KMS-11 (cell line): ENCODE results near the gene GRPR.

ENCODE experiments used
- H2AFZ ChIP-seq: fragments of 200-600 bp; sonication (generic); 2 replicates; pipeline ENCODE4 v1.6.1; 2016; ENCODE audit warnings: antibody characterized with exemption, mixed run types, low read depth
- H3K27ac ChIP-seq: fragments of 200-600 bp; sonication (generic); 2 replicates; pipeline ENCODE4 v1.6.1; 2016; ENCODE audit warnings: mild to moderate bottlenecking, mixed run types
- H3K27me3 ChIP-seq: fragments of 200-600 bp; sonication (generic); 2 replicates; pipeline ENCODE4 v1.6.1; 2017; ENCODE audit warnings: mild to moderate bottlenecking, low read depth, mixed run types, moderate library complexity; ENCODE audit not compliant: insufficient read depth
- H3K36me3 ChIP-seq: fragments of 200-600 bp; sonication (generic); 2 replicates; pipeline ENCODE4 v1.6.1; 2017; ENCODE audit warnings: mild to moderate bottlenecking, mixed run types; ENCODE audit not compliant: insufficient read depth
- H3K4me1 ChIP-seq: fragments of 200-600 bp; sonication (generic); 2 replicates; pipeline ENCODE4 v1.6.1; 2016; ENCODE audit warnings: mild to moderate bottlenecking, low read depth, mixed run types; ENCODE audit not compliant: poor library complexity, severe bottlenecking
- H3K4me2 ChIP-seq: fragments of 200-600 bp; sonication (generic); 2 replicates; pipeline ENCODE4 v1.7.0; 2016; ENCODE audit warnings: mild to moderate bottlenecking, mixed run types
- H3K4me3 ChIP-seq: fragments of 200-600 bp; sonication (generic); IDR thresholded peaks from 2 replicates; pipeline ENCODE4 v1.6.1; 2017; ENCODE audit warnings: low read depth, low read length, mixed read lengths; ENCODE audit not compliant: insufficient read depth
- H3K79me2 ChIP-seq: fragments of 200-600 bp; sonication (generic); 2 replicates; pipeline ENCODE4 v1.6.1; 2016; ENCODE audit warnings: low read depth, mixed run types; ENCODE audit not compliant: insufficient read depth
- H3K9ac ChIP-seq: fragments of 200-600 bp; sonication (generic); 2 replicates; pipeline ENCODE4 v1.6.1; 2016; ENCODE audit warnings: mild to moderate bottlenecking, mixed run types
- H4K20me1 ChIP-seq: fragments of 200-600 bp; sonication (generic); 2 replicates; pipeline ENCODE4 v1.6.1; 2016; ENCODE audit warnings: mild to moderate bottlenecking, mixed run types; ENCODE audit not compliant: insufficient read depth
- TF ChIP-seq, protein P1 (sequence below): fragments of 200-600 bp; sonication (generic); conservative IDR thresholded peaks from 2 replicates; pipeline ENCODE4 v1.6.1; 2017; ENCODE audit warnings: low read depth, mild to moderate bottlenecking, antibody characterized with exemption, low read length, moderate library complexity, mixed read lengths

GRPR gene

DNA sequence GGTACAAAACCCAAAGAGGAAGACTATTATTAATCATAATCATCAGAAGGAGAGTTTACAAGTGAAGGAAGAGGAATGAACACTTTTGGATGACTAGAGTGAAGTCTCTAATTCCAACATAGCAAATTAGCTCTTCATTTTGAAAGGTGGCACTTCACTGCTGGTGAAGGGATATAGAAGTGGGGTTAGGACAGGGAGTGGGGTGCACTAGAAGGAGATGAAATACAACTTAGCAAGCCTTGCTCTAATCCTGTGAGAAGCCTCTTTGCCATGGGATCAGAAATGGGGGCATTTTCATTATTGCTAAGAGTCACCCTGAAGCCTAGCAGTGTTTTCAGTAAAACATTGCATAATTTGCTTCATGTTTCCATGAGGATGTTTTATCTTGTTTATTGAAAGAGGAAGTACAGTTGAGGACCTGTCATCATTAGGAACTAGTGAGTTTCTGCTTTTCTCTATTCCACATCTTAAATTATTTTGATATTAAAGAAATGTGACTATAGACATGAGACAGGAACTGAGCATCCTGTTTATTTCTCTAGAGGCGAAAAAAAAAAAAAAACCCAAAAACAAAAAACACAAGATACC lies 9.3 kb upstream of the GRPR start:
- H3K27ac ChIP-seq, result no peak overlapping the region
- H3K9ac ChIP-seq, result no peak overlapping the region
- no peak overlapping the region for H3K4me2 ChIP-seq
- no peaks in the 10 kb centered on the region for H3K79me2 ChIP-seq
- no peaks in the 10 kb centered on the region for H3K27me3 ChIP-seq
- H4K20me1 ChIP-seq, result no peaks in the 10 kb centered on the region
- H2AFZ ChIP-seq, result no peak overlapping the region
- H3K4me1 ChIP-seq, result peaks cover 6% of the 10 kb centered on the region
- no peak overlapping the region for H3K4me3 ChIP-seq
- H3K36me3 ChIP-seq, result no peaks in the 10 kb centered on the region
- TF ChIP-seq, protein P1, sequence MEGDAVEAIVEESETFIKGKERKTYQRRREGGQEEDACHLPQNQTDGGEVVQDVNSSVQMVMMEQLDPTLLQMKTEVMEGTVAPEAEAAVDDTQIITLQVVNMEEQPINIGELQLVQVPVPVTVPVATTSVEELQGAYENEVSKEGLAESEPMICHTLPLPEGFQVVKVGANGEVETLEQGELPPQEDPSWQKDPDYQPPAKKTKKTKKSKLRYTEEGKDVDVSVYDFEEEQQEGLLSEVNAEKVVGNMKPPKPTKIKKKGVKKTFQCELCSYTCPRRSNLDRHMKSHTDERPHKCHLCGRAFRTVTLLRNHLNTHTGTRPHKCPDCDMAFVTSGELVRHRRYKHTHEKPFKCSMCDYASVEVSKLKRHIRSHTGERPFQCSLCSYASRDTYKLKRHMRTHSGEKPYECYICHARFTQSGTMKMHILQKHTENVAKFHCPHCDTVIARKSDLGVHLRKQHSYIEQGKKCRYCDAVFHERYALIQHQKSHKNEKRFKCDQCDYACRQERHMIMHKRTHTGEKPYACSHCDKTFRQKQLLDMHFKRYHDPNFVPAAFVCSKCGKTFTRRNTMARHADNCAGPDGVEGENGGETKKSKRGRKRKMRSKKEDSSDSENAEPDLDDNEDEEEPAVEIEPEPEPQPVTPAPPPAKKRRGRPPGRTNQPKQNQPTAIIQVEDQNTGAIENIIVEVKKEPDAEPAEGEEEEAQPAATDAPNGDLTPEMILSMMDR, result no peak

- H3K27me3 ChIP-seq, result no peaks in the 10 kb centered on the region
These were observed 8.8 kb upstream of the GRPR start for GRCh38 chrX:16114611-16115010.

GRCh38 chrX:16119353-16120220 lies 3.8 kb upstream of the GRPR start:
- no peak overlapping the region; the same call in 1 of the 2 replicates for H3K27ac ChIP-seq
- H3K4me2 ChIP-seq, result peak overlapping the region; percentile 68
- peaks cover 25% of the 10 kb centered on the region for H3K27me3 ChIP-seq
- H3K4me1 ChIP-seq, result peaks cover 27% of the 10 kb centered on the region
- H3K9ac ChIP-seq, result no peak overlapping the region
- TF ChIP-seq, protein P1, result no peak
- no peaks in the 10 kb centered on the region for H3K36me3 ChIP-seq
- no peaks in the 10 kb centered on the region for H3K79me2 ChIP-seq
- H4K20me1 ChIP-seq, result no peaks in the 10 kb centered on the region
- no peak overlapping the region for H2AFZ ChIP-seq
- no peak overlapping the region for H3K4me3 ChIP-seq

More at GRCh38 chrX:16114611-16115010, 8.8 kb upstream of the GRPR start:
- Histone ChIP-seq H3K4me3 (no peak overlapping the region), H3K4me1 (peaks cover 11% of the 10 kb centered on the region), H3K9ac (no peak overlapping the region), H3K79me2 (no peaks in the 10 kb centered on the region), H2AFZ (no peak overlapping the region), H3K36me3 (no peaks in the 10 kb centered on the region), H4K20me1 (no peaks in the 10 kb centered on the region), H3K4me2 (no peak overlapping the region), H3K27ac (no peak overlapping the region)
- TF ChIP-seq, protein P1, result no peak

DNA sequence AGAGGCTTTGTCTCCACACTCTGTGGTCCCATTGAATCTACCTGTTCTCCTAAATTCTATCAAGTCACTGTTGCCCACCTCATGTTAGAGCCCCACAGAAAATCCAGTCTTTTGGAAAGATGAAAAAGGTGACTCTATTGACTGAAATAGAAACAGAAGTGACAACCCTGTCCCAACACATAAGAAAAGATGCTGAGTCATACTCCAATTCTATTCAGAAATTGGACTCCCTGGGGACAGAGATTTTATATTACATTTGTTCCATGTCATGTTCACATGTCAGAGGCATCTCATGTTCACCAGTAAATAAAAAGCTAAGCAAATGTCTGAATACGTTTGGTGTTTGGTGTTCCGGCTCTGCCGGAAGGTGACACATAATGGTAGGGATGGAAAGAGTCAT lies 2.9 kb upstream of the GRPR start:
- Histone ChIP-seq H3K36me3 (no peaks in the 10 kb centered on the region), H3K4me2 (peak overlapping the region; percentile 68), H3K4me1 (peaks cover 27% of the 10 kb centered on the region), H4K20me1 (no peaks in the 10 kb centered on the region), H3K27me3 (peaks cover 34% of the 10 kb centered on the region), H3K4me3 (no peak overlapping the region), H3K9ac (no peak overlapping the region), H3K27ac (no peak overlapping the region), H2AFZ (no peak overlapping the region), H3K79me2 (no peaks in the 10 kb centered on the region)
- TF ChIP-seq, protein P1, result no peak
